NCI-H2107 treated with DMSO at 0.1 percent for 48 hours (cell line): Measurements from ENCODE around the gene PPME1.
"Not testable (repeated sequence)": the region's sequence is repeated elsewhere in the genome, so short reads cannot be mapped to it uniquely, and the experiment has no call there.

Source experiments
- DNase-seq: peaks from one replicate; lab custom pipeline; 2025; ENCODE audit not compliant: unreplicated experiment; lab: John Stamatoyannopoulos, UW

The PPME1 gene, protein sequence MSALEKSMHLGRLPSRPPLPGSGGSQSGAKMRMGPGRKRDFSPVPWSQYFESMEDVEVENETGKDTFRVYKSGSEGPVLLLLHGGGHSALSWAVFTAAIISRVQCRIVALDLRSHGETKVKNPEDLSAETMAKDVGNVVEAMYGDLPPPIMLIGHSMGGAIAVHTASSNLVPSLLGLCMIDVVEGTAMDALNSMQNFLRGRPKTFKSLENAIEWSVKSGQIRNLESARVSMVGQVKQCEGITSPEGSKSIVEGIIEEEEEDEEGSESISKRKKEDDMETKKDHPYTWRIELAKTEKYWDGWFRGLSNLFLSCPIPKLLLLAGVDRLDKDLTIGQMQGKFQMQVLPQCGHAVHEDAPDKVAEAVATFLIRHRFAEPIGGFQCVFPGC

DNA sequence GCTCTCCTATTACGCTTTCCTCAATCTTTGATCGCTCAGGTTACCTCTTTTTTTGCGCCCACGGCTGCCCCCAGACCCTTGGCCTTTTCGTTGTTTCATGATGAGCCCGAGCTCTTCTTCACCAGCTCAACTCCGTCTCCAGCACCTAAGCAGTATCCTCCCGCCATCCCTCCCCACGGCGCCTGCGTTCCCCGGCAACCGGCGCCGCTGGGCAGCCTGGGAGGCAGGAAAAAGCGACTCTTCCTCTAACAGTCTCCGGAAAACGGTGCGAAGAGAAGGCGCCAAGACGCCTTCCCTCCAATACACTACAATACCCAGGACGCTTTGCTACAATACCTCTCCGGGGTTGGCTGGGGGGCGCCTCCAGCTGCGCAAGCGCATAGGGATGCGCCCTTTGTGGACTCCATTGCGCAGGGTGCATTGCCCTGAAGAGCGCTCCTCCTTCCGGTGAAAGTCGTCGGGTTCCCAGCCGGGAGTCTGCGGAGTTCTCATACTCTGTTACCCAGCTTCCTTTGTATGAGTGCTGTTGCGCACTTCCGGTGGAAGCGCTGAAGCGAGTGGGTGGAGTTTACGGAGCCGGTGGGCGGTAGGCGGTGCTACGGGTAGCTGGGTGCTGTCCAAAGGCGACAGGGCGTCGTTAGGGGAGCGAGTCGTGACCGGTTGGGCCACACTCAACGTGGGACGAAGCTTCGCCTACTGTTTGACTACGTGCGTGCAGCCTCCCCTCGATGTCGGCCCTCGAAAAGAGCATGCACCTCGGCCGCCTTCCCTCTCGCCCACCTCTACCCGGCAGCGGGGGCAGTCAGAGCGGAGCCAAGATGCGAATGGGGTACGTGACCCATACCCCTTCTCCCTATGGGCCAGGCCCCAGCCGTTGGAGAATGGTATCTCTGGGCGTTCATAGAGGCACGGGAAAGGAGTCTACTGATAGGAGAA lies at the start of gene PPME1, which contains the start of gene C2CD3:
TSS of gene PPME1 (plus strand) at position 596 of the 936 bp plus-strand sequence. CDS start at position 729, 133 bp downstream.
TSS of gene C2CD3 (minus strand) at position 309 of the 936 bp plus-strand sequence. CDS start at position 99, 210 bp downstream.
- DNase-seq, result peak; percentile 98

DNA sequence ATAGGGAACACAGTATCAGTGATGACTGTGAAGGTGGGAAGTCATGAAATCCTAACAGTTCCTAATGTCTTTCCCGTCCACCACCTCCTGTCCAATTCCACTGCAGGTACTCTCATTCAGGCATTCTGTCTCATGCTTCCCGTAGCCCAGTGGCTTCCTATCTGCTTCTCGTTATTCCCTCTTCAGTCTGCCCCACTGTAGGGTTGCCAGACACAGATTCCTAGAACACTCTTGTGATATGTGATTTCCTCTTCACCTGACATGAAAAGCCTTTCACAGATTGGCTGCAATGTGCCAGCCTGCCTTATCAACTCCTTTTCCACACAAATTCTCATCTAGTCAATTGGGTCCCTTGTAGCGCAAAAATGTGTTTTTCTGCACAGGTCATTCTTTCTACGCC lies 49.3 kb upstream of the PPME1 start:
- DNase-seq, result no peak

DNA sequence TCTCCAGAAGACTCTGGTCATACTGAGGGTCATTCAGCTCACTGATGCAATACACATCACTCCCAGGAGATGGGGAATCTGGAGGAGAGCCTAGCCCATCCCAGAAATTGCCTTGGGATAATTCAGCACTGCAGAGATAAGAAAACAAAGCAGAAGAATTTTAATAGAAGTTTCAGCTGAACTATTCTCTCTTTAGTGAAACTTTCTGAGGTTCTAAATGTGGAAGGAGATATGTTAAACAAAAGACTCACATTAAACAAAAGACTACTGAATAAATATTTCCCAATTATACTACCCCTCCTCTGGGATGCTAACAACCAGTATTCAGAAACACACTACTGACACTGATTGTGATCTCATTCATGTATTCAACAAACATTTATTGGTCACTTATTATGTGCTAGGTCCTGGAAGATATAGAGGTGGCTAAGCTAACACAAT lies 48.1 kb upstream of the PPME1 start:
- DNase-seq, result no peak

DNA sequence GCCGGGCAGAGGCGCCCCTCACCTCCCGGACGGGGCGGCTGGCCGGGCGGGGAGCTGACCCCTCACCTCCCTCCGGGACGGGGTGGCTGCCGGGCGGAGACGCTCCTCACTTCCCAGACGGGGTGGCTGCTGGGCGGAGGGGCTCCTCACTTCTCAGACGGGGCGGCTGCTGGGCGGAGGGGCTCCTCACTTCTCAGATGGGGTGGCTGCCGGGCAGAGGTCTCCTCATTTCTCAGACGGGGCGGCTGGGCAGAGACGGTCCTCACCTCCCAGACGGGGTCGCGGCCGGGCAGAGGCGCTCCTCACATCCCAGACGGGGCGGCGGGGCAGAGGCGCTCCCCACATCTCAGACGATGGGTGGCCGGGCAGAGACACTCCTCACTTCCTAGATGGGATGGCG lies 42.0 kb upstream of the PPME1 start:
- DNase-seq, result not testable (repeated sequence)

DNA sequence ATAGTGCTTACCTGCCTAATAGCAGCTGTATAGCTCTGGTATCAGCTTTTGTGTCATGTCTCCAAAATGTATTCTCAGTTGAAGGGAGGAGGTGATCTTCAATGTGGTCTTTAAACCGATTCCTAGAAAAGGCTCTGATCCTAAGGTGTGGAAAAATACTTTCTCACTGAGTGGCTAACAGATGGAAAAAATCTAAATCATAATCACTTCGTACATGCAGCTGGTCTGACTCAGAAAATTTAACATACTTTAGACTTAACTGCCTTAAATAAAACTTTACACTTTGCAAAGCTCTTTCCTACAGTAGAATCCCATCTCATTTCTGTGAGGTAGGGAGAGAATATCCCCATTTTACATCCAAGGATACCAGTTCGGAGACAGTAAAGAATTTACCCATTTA lies 38.3 kb upstream of the PPME1 start:
- no peak for DNase-seq

DNA sequence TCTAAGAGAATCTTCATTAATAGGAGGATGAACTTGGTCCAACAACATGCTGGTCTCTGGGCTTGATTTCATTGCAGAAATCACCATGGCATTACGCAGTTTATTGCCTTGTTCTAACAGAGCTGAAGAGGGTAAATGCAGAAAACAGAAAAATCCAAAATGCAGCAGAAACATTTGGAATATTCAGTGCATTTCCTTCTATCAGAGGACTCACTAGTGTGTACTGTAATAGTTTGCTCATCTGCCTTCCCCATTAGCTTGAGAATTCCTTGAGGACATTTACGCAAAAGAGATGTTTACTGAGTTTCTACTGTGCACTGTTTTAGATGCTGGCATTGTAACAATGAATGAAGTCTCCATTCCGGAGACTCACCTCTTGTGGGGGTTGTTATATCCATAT lies 37.7 kb upstream of the PPME1 start:
- DNase-seq, result no peak

DNA sequence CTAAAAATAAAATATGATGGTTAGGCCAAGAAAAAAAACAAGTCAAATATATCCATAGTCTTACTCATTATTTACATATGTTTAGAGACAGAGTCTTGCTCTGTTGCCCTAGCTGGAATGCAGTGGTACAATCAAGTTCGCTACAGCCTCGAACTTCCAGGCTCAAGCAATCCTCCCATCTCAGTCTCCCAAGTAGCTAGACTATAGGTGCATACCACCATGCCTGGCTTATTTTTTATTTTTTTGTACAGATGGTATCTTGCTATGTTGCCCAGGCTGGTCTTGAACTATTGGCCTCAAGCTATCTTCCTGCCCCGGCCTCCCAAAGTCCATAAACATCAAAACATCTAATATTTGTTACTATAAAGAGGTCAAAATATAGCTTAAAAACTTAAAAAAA lies 36.4 kb upstream of the PPME1 start:
- no peak for DNase-seq

DNA sequence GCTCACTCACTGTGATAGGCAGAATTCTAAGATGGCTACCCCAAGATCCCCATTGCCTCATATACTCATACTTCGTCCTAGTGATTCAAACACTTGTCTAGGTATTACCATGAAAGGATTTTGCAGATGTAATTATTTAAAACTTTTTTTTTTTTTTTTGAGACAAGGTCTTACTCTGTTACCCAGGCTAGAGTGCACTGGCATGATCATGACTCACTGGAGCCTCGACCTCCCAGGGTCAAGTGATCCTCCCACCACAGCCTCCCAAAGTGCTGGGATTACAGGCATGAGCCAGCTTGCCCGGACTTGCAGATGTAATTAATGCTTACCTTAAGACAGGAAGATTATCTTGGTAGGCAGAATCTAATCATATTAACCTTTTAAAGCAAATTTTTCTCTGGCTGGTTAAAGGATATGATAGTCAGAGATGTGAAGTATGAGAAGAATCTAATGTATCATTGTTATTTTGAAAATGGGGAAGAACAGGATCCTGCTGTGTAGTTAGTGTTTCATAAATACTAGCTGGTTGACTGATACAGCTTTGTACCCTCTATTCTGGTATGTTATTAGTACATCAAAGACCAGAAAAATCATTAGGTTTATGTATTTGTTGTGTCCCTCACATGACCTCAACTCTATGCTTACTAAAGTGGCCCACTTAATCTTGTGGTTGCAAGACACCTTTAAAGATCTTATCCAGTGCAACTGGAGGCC lies 35.8 kb upstream of the PPME1 start:
- DNase-seq, result no peak

DNA sequence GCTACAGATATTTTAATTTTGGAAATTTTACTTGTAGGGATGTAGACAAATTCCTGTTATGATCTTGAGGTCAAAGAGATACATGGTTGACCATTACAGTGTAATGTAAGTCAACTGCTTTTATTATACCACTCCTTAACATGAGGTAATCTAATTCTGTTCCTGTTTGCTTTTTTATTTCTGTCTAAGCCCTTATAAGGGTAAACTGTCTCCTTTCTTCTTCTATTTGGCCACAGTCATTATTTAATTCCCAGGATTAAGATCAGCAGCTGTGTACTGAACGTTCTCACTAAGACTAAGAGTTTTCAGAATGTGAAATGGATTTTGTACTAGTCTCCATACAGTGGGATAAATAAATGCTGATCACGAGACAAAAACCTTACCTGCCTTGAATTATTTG lies 33.1 kb upstream of the PPME1 start:
- no peak for DNase-seq

DNA sequence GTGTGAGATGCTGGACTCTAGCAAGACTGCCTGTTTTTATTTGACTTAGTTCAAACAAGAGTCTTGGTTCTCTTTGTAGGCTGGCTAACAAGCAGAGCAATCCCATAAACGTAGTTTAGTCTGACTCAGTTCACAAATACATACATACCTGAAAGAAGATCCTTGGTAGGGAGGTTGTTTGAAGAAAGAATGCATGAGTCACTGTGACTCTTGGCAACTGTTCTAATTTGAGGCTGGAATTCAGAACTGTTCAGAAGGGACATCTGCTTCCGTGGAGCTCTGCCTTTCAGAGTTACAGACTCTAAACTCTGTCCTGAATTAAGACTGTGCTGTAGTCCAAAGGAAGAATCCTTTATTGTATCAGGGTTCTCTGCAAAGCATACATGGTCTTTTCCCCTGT lies 32.5 kb upstream of the PPME1 start:
- DNase-seq, result peak; percentile 5

DNA sequence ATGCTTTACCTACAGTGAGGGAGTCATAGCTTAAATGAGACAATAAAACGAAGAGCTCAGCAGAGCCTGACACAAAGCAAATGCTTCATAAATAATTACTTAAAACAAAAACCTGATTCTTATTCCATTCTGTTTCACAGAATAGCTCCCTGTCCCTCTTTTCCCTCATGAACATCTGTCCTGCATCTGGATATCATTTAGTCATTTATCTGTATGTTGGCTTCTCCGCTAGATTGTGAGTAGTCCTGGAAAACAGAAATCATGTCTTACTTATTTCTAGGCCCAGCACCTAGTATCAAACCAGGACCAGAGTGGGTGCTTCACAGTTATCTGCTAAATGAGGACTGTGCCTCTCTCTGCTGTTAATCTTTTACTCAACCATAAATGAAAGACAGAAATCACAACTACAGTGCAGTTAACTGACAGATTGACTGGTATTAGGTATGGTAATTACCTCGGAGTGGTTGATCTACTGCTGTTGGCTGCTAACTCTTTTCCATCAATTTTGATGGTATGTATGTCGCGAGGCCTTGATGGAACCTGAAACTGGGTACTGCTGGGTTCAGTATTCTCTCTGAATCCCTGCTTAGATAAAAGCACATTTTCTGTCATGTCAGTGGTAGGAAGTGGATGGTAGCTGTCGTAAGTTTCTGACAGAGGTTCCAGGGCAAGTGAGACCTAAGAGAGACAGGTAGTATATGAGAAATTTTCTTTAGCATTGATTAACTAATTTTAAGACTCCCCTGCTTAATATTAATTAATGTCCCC lies 31.8 kb upstream of the PPME1 start:
- DNase-seq, result no peak

DNA sequence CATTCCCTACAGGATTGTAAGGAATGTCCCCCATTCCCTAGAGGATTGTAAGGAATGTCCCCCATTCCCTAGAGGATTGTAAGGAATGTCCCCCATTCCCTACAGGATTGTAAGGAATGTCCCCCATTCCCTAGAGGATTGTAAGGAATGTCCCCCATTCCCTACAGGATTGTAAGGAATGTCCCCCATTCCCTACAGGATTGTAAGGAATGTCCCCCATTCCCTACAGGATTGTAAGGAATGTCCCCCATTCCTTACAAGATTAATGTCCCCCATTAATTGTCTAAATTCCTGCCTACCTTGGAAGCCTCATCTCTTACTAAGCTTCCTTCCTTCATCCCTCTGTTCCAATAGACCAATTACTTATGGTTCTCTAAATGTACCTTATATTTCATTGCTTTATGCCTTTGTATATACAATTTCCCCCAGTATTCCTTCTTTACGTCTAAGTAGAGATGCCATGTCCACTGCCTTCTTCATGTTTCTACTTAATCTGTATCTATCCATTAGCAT lies 31.1 kb upstream of the PPME1 start:
- DNase-seq, result not testable (repeated sequence)

DNA sequence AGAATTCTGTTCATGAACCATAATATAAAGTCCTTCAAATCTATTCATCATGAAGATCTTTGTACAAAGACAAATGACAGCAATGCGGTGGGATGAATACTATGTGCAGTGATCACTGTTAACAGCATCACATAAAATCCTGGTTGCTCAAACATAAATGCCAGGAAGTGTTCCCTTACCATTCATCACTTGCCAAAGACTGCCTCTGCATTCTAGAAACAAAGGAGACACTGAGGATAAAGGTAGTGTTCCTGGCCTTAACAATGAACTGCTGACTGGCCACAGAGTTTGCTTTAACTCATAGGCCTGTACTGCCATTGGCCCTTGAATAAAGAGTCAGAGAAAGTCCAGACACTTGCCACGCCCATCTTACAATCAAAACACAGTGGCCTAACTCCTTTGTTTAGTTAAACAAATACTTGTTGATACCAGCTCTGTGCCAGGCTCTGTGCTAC lies 29.8 kb upstream of the PPME1 start:
- no peak for DNase-seq

DNA sequence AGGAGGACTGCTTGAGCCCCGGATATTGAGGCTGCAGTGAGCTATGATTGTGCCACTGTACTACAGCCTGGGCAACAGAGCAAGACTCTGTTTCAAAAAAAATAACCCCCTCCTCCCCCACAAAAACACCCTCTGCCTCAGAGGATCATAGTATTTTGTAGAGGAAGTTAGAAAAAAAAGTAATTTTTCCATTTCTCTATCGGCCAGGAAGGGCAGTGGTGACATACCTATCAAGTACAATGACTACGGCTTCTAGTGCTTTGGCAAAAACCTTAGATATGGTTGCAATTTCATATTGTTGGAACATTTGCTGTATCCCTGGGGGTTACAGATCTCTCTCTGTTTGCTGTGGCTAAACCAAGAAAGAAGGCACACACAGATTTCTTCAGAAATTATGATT lies 29.2 kb upstream of the PPME1 start:
- no peak for DNase-seq

DNA sequence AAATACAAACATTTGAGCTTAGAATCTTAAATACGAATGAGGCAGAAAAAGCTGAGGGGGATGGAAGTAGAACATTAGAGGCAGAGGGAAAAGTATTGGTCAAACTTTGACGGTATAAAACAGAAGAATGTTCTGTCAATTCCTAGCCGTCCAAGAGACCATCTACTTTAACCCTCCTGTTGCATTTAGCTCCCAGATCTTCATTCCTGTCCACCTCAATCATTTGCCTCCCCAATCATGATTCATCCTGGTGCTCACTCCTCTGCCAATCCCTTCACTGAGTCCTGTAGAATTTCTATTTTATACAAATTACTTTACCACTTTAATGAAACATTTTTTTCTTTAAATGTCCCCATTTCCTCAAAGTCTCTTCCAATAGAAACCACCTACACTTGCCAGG lies 28.5 kb upstream of the PPME1 start:
- DNase-seq, result no peak

DNA sequence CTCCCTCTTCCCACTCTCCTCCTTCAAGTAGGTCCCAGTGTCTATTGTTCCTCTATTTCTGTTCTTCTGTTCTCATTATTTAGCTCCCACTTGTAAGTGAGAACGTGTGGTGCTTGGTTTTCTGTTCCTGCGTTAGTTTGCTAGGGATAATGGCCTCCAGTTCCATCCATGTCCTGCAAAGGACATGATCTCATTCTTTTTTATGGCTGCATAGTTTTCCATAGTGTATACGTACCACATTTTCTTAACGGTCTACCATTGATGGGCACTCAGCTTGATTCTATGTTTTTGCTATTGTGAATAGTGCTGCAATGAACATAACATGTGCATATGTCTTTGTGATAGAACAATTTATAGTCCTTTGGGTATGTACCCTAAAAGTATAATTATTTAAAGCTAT lies 26.5 kb upstream of the PPME1 start:
- no peak for DNase-seq

DNA sequence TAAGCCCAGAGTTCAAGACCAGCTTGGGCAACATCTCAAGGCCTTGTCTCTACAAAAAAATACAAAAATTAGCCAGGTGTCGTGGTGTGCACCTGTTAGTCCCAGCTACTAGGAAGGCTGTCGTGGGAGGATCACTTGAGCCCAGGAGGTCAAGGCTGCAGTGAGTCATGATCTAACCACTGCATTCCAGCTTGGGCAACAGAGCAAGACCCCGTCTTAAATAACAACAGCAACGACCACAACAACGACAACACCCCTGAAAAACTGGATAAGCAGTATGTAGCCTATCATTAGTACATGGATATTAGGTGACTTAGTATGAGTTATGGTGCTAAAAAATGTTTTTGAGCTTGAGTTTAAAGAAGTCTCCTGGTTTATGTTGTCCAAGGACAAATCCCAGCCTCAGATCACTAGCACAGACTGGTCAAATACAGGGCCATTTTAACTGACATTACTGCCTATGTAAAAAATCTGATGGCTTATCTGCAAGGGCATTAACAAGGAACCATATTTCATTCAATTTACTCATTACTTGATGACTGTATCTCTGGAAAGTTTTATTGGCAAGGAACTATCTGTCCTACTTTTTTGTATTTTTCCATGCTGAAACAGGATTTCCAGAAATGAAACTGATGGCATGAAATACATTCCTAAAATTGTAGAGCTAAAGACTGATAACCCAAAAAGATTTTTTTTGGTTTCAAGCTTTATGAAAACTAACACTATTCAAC lies 23.7 kb upstream of the PPME1 start:
- no peak for DNase-seq

DNA sequence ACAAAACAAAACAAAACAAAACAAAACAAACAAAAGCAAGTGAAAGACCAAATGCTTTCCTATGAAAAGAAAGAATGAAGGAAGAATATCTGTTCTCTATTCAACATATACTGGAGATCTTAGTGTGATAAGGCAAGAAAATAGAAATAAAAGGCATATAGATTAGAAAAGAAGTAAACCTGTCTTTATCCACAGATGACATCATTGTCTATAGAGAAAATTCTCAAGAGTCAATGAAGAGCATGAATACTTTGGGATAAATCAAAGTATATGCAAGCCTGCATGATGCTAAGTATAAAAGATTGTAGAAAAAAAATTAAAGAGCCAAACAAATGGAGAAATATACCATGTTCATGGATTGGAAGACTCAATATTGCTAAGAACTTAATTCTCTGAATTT lies 17.9 kb upstream of the PPME1 start:
- DNase-seq, result no peak

DNA sequence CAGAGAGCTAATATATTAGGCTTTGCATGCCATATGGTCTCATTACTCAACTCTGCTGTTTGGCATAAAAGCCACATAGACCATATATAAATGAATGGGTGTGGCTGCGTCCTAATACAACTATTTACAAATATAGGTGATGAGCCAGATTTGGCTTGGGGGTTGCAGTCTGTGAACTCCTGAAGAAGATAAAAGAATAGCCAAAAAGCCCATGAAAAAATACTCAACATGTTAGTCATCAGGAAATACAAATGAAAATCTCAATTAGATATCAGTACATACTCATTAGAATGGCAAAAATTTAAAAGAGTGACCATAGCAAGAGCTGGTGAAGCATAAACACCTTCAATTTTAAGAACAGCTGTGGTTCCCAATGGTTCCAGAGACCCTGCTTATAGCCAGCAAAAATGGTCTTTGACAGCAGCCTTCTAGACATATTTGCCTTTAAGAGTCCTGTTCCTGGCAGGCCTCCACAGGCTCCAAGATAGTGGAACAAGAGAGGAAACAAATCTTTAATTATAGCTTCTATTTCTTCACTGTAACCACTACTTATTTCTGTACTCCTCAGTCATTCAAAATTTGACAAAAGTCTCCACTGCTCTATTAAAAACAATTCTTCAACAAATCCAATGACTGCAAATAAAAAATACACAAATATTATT lies 16.3 kb upstream of the PPME1 start:
- DNase-seq, result no peak
